Measurements from ENCODE around the gene RPN2.

Gene RPN2

DNA sequence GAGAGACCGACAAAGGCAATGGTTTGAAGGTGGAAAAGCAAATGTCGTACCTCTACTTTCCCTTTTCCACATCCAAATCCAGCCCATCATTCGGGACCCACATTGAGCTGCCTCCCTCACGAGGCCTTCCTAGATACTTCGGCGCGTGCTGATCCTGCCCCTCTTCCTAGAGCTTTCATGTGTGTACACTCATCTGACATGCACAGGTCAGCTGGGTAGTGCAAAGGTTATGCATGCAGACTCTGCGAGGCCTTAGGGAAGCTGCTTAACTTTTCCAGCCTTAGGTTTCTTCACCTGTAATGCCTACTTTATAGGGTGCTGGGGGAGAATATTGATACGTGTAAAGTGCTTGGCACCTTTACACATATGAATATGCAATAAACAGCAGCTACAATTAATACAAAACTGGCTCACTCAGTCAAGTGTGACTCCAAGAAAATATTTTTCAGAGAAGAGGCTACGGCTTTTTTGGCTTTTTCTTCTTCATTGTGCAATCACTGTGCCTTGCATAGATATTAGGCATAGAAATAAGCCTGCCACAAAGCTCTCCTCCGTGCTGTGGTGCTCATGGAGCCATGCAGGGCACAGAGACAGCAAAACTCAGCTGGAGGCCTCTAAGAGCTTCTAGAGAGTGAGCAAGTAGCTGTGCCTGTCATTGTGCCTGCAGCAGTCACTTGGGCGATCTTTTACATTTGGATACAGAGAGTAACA, 106.7 kb downstream of the RPN2 start:
- H3K4me1 ChIP-seq (ENCODE audit: control insufficient read depth in 2 of 2, insufficient read depth in 2 of 2, low read length in 2 of 2) = peaks cover 0 to 6% of the 10 kb centered on the region in 2 donors
- no peaks in the 10 kb centered on the region for H3K9me3 ChIP-seq (ENCODE audit: control insufficient read depth in 2 of 2, low read length in 2 of 2)
- H3K9ac ChIP-seq (ENCODE audit: low read depth in 1 of 2, low read length in 2 of 2) = no peak overlapping the region
- no peak overlapping the region for H3K27ac ChIP-seq (ENCODE audit: low read depth in 2 of 2, low read length in 2 of 2)
- no peaks in the 10 kb centered on the region for H3K36me3 ChIP-seq (ENCODE audit: control insufficient read depth in 2 of 2, insufficient read depth in 2 of 2, low read length in 2 of 2)
- no peaks in the 10 kb centered on the region for H3K27me3 ChIP-seq (ENCODE audit: control insufficient read depth in 2 of 2, insufficient read depth in 2 of 2, low read length in 2 of 2)
- H3K4me3 ChIP-seq (ENCODE audit: low read length in 2 of 2) = no peak overlapping the region

DNA sequence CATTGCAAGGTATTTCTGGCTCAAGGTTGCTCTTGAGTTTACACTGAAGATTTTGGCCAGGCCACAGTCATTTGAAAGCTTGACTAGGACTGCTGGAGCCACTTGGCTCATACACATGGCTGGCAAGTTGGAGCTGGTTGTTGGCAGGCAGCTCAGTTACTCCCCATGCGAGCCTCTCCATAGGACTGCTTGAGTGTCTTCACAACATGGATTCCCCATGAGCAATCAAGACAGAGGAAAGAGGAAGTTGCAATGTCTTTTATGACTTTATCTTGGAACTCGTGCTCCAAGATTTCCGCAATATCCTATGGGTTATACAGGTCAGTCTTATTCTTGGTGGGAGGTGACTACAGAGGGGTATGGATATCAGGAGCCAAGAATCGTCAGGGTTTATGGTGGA, 109.0 kb downstream of the RPN2 start:
- no peak overlapping the region for H3K4me3 ChIP-seq (ENCODE audit: low read length in 2 of 2)
- H3K27ac ChIP-seq (ENCODE audit: low read depth in 2 of 2, low read length in 2 of 2) = no peak overlapping the region
- peaks cover 0 to 6% of the 10 kb centered on the region in 2 donors for H3K4me1 ChIP-seq (ENCODE audit: control insufficient read depth in 2 of 2, insufficient read depth in 2 of 2, low read length in 2 of 2)
- H3K9ac ChIP-seq (ENCODE audit: low read depth in 1 of 2, low read length in 2 of 2) = no peak overlapping the region
- H3K9me3 ChIP-seq (ENCODE audit: control insufficient read depth in 2 of 2, low read length in 2 of 2) = no peaks in the 10 kb centered on the region
- peaks cover 0 to 4% of the 10 kb centered on the region in 2 donors for H3K36me3 ChIP-seq (ENCODE audit: control insufficient read depth in 2 of 2, insufficient read depth in 2 of 2, low read length in 2 of 2)
- no peaks in the 10 kb centered on the region for H3K27me3 ChIP-seq (ENCODE audit: control insufficient read depth in 2 of 2, insufficient read depth in 2 of 2, low read length in 2 of 2)

DNA sequence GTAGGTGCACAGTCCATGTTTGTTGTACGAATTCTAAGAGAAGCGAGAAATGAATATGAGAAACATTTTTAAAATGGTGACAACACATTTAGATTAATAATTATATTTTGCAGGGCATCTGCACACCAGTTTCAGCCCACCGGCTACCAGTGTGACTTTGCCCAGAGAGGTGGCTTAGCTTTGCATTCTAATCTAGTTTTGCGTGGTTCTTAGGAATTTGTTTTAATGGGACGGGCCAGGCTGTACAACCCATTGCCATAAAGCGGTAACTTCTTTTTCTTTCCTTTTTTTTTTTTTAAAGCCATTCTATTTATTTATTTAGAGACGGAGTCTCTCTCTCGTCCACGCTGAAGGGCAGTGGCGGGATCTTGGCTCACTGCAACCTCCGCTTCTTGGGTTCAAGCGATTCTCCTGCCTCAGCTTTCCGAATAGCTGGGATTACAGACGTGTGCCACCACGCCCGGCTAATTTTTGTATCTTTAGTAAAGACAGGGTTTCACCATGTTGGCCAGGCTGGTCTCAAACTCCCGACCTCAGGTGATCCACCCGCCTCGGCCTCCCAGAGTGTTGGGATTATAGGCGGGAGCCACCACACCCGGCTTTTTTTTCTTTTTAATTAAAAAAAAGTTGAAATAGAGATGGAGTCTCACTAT, 111.2 kb downstream of the RPN2 start:
- Histone ChIP-seq H3K27me3 (ENCODE audit: control insufficient read depth in 2 of 2, insufficient read depth in 2 of 2, low read length in 2 of 2) (no peaks in the 10 kb centered on the region), H3K36me3 (ENCODE audit: control insufficient read depth in 2 of 2, insufficient read depth in 2 of 2, low read length in 2 of 2) (peaks cover 0 to 9% of the 10 kb centered on the region in 2 donors), H3K4me3 (ENCODE audit: low read length in 2 of 2) (peak overlapping the region; percentile 84 to 98), H3K27ac (ENCODE audit: low read depth in 2 of 2, low read length in 2 of 2) (peak overlapping the region; percentile 90 to 93), H3K9ac (ENCODE audit: low read depth in 1 of 2, low read length in 2 of 2) (peak overlapping the region; percentile 92 to 99), H3K9me3 (ENCODE audit: control insufficient read depth in 2 of 2, low read length in 2 of 2) (no peaks in the 10 kb centered on the region), H3K4me1 (ENCODE audit: control insufficient read depth in 2 of 2, insufficient read depth in 2 of 2, low read length in 2 of 2) (peaks cover 0 to 9% of the 10 kb centered on the region in 2 donors)

Measured in mucosa of rectum (tissue), 2 donors.